CD4-positive, alpha-beta T cell treated with Interleukin-17A for 4 hours (primary cell): ENCODE measurements around the gene ITPRIPL1.
"Not testable (repeated sequence)": the region's sequence is repeated elsewhere in the genome, so short reads cannot be mapped to it uniquely, and the experiment has no call there.

Experiments
- DNase-seq: peaks from one replicate; pipeline ENCODE4 v3.0.0-alpha.2; 2020; ENCODE audit warnings: mixed read lengths

ITPRIPL1 gene, protein sequence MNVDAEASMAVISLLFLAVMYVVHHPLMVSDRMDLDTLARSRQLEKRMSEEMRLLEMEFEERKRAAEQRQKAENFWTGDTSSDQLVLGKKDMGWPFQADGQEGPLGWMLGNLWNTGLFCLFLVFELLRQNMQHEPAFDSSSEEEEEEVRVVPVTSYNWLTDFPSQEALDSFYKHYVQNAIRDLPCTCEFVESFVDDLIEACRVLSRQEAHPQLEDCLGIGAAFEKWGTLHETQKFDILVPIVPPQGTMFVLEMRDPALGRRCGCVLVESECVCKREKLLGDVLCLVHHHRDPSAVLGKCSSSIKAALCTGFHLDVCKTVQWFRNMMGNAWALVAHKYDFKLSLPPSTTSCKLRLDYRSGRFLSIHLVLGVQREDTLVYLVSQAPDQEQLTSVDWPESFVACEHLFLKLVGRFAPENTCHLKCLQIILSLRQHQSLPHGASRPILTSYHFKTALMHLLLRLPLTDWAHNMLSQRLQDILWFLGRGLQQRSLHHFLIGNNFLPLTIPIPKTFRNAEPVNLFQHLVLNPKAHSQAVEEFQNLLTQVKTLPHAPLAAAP

DNA sequence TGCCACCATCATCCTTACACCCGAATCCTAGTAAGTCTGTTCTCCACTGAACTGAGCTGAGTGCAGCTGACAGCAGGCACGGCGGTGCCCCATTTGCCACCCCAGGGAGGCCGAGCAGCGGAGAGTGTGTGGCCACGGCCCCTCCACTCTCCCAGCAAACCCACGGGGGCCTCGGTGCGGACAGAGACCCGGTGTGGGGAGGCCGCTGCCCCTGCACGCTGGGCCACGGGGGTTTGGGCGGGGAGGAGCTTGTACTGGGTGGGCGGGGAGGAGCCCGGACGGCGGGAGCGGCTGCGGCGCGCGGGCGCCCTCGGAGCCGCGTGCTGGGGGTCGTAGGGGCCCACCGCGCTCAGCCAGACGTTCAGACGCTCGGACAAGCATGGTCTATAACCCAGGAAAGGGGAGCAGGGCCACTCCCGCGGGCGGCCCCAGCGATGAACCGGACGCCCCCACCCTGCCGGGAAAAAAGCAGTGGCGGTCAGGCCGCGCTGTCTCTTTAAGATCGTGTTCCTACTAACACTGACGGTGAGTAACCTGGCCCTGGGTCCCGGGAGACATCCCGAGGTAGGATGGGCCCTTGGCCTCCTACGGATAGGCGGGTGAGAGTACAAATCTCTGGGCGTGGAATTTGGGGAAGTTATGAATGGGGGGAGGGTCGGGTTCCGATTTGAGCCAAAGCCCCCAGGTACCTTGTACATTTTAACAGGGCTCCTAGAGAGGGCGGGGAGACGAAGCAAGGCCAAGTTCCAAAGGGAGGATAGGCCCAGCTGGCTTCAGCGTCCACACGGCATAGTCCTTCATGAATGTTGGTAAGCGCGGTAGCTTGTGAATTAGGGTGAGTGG is at the start of gene ITPRIPL1:
ITPRIPL1 (plus strand) TSS at position 277 of the 843 bp plus-strand sequence; CDS start at position 800, 523 bp downstream.
- peak; percentile 53 for DNase-seq

DNA sequence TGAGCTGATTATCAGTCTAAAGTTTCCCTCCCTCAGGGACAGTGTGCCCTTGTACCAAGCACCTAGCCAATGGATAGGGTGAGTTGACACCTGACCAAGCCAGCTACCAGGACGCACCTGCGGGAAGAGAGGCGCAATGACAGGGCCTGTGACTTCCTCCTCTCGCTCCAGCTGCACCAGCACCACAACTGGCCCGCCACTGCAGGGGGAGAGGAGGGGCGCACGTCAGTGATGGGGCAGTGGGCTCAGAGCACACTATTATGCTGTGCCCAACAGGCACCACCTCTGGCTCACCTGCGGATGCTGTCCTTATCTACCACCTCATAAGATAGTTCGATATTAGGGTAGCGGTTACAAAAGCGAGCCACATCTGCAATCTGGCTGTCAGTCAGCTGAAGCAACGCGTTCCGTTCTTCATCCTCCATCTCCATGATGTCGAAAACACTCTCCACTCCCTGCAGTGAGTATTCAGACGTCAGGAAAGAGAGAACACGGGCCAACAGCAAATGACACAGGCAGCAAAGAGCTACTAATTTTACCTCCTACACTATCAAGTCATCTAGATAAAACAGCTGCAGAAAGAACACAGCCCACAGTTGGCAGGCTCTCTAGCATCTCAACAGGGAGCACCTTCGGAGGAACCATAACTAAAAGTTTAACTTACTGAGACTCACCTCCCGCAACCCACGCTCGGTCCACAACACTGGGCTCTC is 48.2 kb upstream of the ITPRIPL1 start:
- DNase-seq: no peak

DNA sequence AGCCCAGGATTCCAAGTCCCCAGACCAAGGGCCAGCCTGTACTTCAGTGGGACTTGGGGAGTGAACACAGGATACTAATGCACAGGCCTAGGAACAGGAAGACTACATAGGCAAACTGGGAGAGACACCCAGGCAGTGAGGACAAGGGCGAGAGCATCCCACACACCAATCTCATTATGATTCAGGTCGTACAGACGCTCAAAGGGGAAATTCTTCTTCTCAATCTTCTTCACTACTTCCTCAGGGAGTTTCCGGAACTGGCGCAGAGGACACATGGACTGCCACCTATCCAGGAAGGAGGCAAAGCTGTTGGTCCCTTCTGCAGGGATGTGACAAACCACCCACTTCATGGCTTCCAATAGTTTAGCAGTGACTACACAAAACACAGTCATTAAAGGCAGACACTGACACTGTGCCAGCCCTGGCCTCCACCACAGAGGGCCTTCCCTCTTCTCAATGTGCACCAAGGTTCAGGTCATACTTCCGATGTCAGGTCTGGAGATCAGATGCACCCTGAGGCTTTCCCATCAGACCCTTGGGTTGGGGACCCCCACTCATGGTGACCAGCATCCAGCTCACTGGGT is 37.8 kb upstream of the ITPRIPL1 start:
- no peak for DNase-seq

DNA sequence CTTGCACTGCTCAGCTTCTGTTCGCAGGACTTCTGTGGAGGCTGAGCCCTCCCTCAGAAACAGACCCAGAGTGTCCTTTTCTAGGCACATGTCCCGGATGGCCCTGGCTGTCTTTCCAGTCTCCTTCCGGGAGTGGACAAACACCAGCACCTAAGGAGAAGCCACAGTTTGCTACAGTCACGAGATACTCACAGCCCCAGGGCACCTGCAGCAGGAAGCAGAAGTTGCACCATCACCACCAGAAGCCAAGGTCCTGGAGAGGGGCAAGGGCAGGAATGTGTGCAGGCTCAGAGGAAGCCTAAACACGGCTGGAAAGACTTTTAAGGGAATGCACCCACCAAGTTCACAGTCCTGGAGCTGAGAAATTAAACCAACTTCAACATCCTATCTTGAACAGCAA is 33.4 kb upstream of the ITPRIPL1 start:
- DNase-seq: no peak

DNA sequence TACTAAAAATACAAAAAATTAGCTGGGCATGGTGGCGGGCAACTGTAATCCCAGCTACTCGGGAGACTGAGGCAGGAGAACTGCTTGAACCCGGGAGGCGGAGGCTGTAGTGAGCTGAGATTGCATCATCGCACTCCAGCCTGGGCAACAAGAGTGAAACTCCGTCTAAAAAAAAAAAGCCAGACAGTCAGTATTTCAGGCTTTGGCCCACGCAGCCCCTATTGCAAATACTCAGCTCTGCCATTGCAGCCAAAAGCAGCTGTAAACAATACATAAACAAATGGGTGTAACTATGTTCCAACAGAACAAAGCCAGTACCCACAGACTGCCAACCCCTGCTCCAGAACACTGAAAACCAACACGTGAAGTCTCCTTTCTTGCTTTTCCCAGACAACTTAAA is 30.8 kb upstream of the ITPRIPL1 start:
- DNase-seq: not testable (repeated sequence)

DNA sequence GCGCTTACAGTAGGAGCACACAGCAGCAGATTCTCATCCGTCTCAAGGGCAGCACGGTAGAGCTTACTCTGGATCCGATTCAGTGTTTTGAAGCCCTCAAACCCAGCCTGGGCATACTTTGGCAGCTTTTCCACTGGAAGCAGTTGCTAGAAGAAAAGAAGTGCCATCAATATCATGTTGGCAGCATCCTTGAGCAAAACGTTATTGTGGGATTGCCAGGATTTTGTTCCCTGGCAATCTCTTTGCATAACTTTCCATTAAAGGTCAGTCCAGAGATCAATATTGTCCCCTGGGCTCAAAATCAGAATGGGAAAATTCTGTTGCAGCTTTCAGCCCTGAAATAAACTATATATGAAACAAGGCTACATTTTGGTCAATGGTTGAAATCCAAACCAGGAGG is 28.2 kb upstream of the ITPRIPL1 start:
- no peak for DNase-seq

DNA sequence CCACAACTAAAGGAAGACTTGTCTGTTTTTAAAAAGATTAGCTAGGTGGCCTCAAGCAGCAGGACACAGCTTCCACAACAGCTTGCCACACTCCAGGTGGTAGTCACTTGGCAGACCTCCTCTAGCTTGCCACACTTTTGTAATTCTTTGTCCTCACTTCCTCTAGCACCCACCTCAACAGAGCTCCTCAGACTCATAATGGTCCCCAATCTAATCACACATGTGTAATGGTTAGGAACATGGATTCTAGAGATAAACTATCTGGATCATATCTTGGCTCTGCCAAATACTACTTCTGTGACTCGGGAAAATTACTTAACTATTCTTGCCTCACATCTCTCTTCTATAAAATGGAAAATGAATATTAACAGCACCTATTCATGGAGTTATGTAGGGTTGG is 23.3 kb upstream of the ITPRIPL1 start:
- no peak for DNase-seq

DNA sequence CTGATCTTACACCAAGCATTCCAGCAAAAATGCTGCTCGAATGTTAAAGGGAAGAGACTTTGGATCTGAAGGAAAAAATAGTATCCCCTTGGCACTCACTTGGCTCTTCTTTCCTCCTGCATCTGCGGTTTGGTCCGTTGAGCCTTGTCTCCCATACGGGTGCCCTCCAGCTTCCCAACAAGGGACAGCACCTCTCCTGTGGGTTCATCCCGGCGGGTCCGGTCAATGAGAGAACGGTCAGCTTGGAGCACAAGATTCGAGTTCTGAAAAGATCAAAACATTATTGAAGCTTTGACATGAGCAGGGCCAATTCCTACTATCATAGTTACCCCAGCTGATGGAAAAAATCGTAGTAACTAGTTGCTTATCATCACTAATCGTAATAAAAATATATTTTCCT is 20.5 kb upstream of the ITPRIPL1 start:
- no peak for DNase-seq

DNA sequence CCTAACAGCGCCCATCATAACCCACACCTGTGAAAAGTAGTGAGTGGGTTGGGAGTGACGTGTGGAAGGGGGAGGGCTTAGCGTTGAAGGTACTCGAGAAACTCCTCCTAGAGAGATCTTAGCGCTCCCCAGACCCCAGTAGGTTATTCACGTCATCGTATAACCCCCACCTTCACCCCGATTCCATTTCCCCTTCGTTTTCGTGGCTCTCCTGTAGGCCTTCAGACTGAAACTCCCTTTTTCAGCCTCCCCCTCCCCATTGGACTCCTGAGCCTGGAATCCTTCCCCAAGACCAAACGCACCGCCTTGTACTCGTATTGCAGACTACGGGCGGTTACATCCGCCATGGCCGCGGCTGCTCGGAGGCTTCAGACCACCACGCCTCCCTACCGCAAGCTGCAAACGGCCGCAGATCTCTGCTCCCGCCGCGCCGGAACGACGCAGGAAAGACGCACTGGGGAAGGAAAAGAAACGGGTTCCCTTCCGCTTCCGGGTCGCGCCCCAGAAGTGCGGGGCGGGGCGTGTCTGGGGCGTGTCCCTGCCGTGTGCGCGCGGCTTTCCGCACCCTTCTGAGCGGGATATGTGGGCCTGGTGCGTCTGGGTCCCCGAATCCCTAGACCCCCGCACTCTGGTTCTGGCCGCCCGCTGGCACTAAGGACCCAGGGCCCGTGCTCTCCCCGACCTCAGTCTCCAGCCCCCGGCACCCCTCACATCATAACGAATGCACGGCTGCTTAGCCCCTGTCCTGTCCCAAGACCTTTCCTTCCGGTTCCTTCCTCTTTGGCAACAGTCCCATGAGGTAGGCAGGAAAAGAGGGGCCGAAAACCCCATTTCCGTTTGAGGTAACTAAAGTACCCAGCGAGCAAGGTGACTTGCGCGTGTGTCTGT is 19.8 kb upstream of the ITPRIPL1 start, which contains the start of gene SNRNP200:
SNRNP200 (minus strand) TSS at position 456 of the 888 bp plus-strand sequence; CDS start at position 347, 109 bp downstream.
- DNase-seq: peak; percentile 93

DNA sequence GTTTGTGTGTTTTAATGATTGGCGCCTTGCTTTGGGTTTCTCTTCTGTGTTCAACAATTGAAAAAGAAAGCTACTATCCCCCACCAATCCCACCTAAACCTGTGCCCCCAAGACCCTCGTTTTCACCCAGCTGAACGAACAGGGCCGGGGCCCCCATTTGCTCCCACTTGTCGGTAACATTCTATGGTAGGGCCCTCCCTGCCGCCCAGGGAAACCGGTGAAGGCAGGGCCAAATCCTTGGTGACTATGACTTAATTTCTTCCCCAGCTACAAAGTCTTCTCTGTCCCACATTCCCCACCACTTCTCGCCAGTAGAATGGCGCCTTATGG is 19.2 kb upstream of the ITPRIPL1 start:
- peak; percentile 28 for DNase-seq

DNA sequence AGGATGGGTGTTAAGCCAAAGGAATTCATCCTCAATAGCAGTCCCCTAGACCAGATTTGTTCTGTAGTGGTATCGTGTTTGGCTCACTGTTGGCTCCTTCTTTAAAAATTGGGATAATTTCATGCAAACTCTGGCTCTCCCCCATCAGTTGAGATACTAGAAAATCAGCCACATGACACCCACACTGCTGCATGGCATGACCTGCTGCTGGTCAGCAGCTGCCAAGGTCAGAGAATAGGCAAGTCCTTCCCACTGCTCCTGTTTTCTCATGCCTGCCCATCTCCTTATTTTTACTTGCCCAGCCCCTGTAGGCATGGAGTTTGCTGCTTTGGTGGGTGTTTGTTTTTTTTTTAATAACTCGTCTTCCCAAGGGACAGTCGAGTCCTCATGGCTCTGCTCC is 18.7 kb upstream of the ITPRIPL1 start:
- DNase-seq: no peak

DNA sequence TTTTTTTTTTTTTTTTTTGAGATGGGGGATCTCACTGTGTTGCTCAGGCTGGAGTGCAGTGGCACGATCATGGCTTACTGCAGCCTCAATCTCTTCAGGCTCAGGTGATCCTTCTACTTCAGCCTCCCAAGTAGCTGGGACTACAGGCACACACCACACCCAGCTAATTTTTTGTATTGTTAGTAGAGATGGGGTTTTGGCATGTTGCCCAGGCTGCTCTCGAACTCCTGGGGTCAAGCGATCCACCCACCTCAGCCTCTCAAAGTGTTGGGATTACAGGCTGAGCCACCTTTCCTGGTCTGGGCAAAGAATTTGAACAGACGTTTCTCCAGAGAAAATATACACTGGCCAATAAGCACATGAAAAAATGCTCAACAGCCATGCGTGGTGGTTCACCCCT is 16.9 kb upstream of the ITPRIPL1 start:
- DNase-seq: no peak

DNA sequence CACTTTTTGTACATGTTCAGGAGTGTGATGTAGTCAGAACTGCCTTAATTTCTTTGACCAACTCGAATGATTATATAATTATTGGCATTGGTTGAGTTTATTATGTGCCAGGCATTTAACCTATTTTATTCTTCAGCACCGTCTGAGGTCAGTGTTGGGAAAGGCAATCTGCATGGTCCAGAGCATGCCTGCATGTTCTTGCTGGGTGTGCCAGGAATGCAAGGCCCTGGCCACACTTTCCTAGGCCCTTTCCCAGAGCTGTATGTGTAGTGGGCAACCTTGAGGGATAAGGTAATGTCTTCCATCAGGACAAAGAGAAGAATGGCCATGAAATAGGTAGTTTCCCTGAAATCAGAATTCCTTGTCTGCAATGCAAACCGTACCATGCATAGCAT is 10.1 kb upstream of the ITPRIPL1 start:
- no peak for DNase-seq

DNA sequence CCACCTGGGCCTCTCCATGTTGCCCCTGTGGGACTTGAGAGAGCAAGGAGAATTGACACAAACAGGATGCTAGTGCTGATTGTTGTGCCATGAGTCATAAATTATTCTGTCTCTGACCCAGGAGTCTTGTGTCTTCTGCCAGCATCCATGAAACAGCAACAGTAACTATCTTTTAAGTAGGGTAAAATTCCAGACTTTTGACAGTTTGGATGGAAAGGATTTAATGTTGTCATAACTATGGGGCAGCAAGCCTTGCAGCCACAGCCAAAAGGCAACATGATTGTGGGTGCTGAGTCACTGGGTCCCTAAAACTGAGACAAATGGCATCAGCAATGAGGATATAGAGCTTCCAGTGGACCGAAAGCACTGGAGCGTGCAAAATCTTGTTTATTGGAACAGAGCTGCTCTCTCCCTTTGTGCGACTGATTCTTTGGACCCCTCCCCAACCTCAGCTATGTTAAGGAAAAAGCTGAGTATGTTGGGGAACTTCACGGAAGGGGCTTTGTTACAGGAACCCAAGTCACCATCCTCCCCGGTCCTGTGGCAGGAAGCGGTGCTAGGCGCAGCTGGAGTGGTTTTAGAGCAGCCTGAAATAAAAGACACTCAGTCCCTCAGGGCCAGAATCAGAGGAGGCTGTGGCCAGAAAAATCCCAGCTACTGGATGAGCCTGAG is 9.6 kb upstream of the ITPRIPL1 start:
- DNase-seq: peak; percentile 35

DNA sequence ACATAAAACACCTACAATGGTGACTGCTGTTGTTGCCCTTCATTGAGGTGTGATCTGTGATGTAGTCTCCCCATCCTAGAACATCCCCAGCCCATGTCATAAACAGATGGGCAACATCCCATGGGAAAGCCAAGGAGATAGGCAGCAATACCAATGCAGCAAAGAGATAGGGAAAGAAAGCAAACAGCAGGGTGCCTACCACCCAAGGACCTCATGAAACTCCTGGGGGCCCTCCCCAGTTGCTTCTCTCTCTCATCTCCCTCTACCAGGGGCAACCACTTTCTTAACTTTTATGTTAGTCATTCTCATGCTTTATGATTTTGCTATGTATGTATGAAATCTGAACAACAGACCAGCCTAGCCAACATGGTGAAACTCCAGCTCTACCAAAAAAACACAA is 8.1 kb upstream of the ITPRIPL1 start:
- no peak for DNase-seq

DNA sequence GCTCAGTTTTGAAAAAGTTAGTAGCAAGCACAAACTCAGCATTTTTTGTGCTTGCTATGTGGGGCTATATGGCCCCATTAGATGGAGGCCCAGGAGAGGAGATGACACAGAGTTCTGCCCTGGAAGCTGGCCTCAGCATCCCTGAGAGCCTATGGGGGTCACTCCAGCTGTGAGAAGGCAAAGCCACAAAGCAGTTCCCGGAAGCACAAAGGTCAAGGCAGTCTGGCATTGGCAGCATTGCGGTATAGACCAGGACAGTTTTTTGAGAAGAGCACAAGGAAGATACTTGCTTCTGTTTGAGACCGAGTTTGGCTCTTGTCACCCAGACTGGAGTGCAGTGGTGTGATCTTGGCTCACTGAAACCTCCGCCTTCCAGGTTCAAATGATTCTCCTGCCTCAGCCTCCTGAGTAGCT is 7.5 kb upstream of the ITPRIPL1 start:
- no peak for DNase-seq

DNA sequence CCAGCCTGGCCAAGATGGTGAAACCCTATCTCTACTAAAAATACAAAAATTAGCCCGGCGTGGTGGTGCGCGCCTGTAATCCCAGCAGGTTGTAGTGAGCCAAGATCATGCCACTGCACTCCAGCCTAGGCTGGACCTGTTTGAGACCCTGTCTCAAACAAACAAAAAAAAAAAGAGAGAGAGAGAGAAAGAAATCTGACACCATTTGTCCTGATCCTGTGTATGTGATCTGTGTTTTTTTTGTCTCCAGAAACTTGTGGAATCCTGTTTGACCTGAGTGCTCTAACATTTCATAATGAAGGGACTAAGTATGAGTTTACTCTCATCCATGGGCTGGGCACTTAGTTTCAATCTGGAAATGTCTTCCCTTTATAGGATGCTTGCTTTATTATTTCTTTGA is 6.4 kb upstream of the ITPRIPL1 start:
- no peak for DNase-seq

DNA sequence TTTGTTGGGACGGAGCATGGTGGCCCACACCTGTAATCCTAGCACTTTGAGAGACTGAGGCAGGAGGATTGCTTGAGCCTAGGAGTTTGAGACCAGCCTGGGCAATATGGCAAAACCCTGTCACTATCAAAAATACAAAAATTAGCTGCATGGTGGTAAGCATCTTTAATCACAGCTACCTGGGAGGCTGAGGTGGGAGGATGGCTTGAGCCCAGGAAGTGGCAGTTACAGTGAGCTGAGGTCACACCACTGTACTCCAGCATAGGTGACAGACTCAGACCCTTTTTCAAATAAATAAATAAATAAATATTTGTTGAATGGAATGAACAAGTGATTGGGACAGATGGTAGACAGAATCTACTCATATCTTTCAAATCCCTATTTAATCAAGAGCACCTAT is 5.7 kb upstream of the ITPRIPL1 start:
- DNase-seq: no peak

DNA sequence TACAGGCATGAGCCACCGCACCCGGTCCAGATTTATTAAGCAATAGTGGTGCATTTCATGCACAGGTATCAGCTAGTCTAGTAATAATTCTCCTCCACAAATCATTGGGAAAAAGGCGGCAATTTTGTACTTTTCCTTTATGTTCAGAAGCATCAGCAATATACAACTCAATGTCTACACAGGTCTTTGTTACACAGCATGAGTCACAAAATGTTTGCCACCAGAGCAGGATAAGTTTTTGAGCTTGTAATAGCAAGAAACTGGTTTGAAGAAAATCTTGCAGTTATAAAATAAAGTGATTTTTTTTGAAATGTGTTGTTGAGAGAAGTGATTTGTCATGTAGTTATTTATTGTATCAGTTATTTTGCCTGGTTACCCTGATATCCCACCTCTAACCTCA is 4.8 kb upstream of the ITPRIPL1 start:
- DNase-seq: no peak

DNA sequence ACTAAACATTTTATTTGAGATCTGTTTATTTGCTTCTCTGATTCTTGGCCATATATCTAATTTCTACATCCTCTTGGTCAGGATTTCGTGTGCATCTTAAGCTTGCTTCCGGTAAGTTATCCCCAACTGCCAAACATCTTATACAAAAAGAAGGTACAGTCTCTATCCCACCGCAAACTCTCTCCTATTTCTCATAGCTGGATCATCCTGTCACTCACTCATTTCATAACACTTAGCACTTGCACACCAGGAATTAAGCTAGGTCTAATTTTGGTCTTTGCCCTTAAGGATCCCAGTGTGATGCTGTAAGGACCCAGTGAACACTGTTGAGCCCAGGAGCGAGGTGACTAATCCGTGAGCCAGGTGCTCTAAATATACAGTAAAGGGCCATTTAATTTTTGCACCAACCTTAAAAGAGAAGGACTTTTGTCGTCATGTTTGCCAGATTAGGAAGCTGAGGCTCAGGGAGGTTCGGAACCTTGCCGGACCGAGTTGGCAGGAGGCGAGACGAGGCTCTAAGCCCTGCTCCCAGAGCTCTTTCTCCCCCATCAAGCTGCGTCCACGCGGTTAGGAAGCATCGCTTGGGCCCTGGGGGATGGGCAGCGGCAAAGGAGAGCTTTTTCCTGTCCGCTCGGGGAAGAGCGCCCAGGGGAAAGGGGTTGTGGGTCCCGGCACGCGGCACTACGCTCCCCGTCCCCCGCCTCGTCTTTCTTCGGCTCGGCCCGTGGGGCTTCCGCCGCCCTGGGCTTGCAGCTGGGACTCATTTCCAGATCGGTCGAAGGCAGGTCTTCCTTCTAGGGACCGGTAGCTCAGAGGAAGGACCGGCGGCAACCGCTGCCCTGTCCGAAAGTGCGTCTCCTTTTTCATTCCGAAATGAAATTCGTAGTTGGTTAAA is 4.1 kb upstream of the ITPRIPL1 start:
- DNase-seq: peak; percentile 48
